Measurements from ENCODE around the gene FAM120A. TPM values are rescaled to one million over a fixed set of nuclear protein-coding genes. Genes with fewer than 3 reads are reported as not detected.

The FAM120A gene
- total and polyA plus RNA-seq, 2 of the 13 experiments (the other 11 are each of a cell fraction or from before 2014, with no cell fraction given), result 41.3 to 44.4 TPM

- TF ChIP-seq ZNF224 (CRISPR knock-in tag; IDR thresholded peaks at IDR 0.05), result no peak
- no peak for TF ChIP-seq ZFP36L2 (CRISPR knock-in tag; IDR thresholded peaks at IDR 0.05)
- no peak for TF ChIP-seq ZMYM3 (CRISPR knock-in tag; IDR thresholded peaks at IDR 0.05)
- no peak for TF ChIP-seq ERF (CRISPR knock-in tag; IDR thresholded peaks at IDR 0.05)
Measured at GRCh38 chr9:93569621-93570174, 118.2 kb downstream of the FAM120A start (continued).

- H3K9ac ChIP-seq (ENCODE audit: insufficient read depth, low read depth, low read length), result no peak overlapping the region
- no TSS peak for BruUV-seq (replicated peaks)
- no peaks in the 10 kb centered on the region; a peak in 1 of 5 replicates for H3K27me3 ChIP-seq (ENCODE audit: control insufficient read depth in 1 of 2, insufficient read depth in 2 of 2, low read length in 2 of 2)
- H3K4me3 ChIP-seq (replicated peaks in 1 of 3; ENCODE audit: insufficient read depth in 1 of 3, low read depth in 2 of 3, low read length in 3 of 3), result no peak overlapping the region
- 94% methylated on average over 2 of the region's 2 CpGs for WGBS (ENCODE audit: low lambda C conversion rate)
- no peak overlapping the region for H3K4me2 ChIP-seq (ENCODE audit: low read depth, low read length)
- peaks cover 2% of the 10 kb centered on the region for H3K79me2 ChIP-seq (ENCODE audit: insufficient read depth, low read length)
- H3K36me3 ChIP-seq (replicated peaks in 1 of 2; ENCODE audit: control insufficient read depth in 1 of 2, insufficient read depth in 2 of 2, low read length in 2 of 2), result no peaks in the 10 kb centered on the region
- no peak overlapping the region for H2AFZ ChIP-seq (ENCODE audit: low read length)
- CTCF ChIA-PET (ENCODE audit: low intra/inter-chr PET ratio, low total read pairs), result no interaction called here
- POLR2A ChIA-PET, result no interaction called here
- peaks cover 11% of the 10 kb centered on the region; the same call in 1 of the 2 replicates for H3K9me3 ChIP-seq (ENCODE audit: low read length)
- FAIRE-seq (no peak), DNase-seq (ENCODE audit: low spot score) (no peak), ATAC-seq (no peak)
- H3K27ac ChIP-seq (ENCODE audit: extremely low read length, insufficient read depth, low read length), result no peak overlapping the region
- intact Hi-C loops (cut with micrococcal nuclease; ENCODE audit: unreplicated experiment), result no loop called here
- H3K4me1 ChIP-seq (ENCODE audit: insufficient read depth, low read length), result peaks cover 14% of the 10 kb centered on the region
- in situ Hi-C loops (cut with HindIII; ENCODE audit: extremely low pct_ligation_motif_present, low pct_unique_long_range_greater_than_20kb), result no loop called here
- H4K20me1 ChIP-seq (ENCODE audit: insufficient read depth, low read length), result no peaks in the 10 kb centered on the region
- TF ChIP-seq NR3C1 (CRISPR knock-in tag; IDR thresholded peaks at IDR 0.05), result no peak
- TF ChIP-seq FOXK1 (CRISPR knock-in tag; IDR thresholded peaks at IDR 0.05; ENCODE audit: borderline replicate concordance, low read depth), result no peak
- no peak for TF ChIP-seq ARID2 (CRISPR knock-in tag; IDR thresholded peaks at IDR 0.05; ENCODE audit: borderline replicate concordance)
- TF ChIP-seq ERF (CRISPR knock-in tag; IDR thresholded peaks at IDR 0.05), result no peak
- no peak for TF ChIP-seq ZNF503 (CRISPR knock-in tag; IDR thresholded peaks at IDR 0.05)
- TF ChIP-seq HCFC1 (IDR thresholded peaks at IDR 0.05; ENCODE audit: low read depth, low read length), result no peak
- TF ChIP-seq NPAS2 (CRISPR knock-in tag; IDR thresholded peaks at IDR 0.05; ENCODE audit: borderline replicate concordance), result no peak
- no peak for TF ChIP-seq SATB2 (CRISPR knock-in tag; IDR thresholded peaks at IDR 0.05)
- no peak for TF ChIP-seq ZNF597 (CRISPR knock-in tag; IDR thresholded peaks at IDR 0.05)
- no peak for TF ChIP-seq ZNF317 (CRISPR knock-in tag; IDR thresholded peaks at IDR 0.05)
- TF ChIP-seq ZFP90 (CRISPR knock-in tag; IDR thresholded peaks at IDR 0.05; ENCODE audit: borderline replicate concordance), result no peak
Measured at GRCh38 chr9:93572221-93572620, 120.7 kb downstream of the FAM120A start.

Measured in HepG2 (cell line).